DLD1 (cell line): ENCODE measurements around the gene ADD1.

ENCODE experiments used
- in situ Hi-C: cut with HindIII; loops from 2 replicates; pipeline ENCODE4 v1.10.0; 2017; ENCODE audit warnings: low sequenced_read_pairs

The ADD1 gene

GRCh38 chr4:2843263-2843940 lies at the start of gene ADD1:
ADD1 (plus strand) TSS chr4:2843844; CDS start chr4:2875916, 32,072 bp downstream.
- in situ Hi-C loops, result no loop called here

- in situ Hi-C loops, result no loop called here
Observed at GRCh38 chr4:2794486-2795299, 49.0 kb upstream of the ADD1 start.

GRCh38 chr4:2795300-2795892 lies 48.2 kb upstream of the ADD1 start:
- in situ Hi-C loops, result no loop called here

- in situ Hi-C loops, result no loop called here
Observed at GRCh38 chr4:2795893-2796848, 47.5 kb upstream of the ADD1 start.

GRCh38 chr4:2796849-2797544 lies 46.6 kb upstream of the ADD1 start:
- in situ Hi-C loops, result no loop called here

- in situ Hi-C loops, result no loop called here
Observed at GRCh38 chr4:2797545-2798305, 45.9 kb upstream of the ADD1 start.

- in situ Hi-C loops, result no loop called here
Observed at GRCh38 chr4:2798399-2799223, 45.0 kb upstream of the ADD1 start.

- in situ Hi-C loops, result no loop called here
Observed at GRCh38 chr4:2799224-2799911, 44.3 kb upstream of the ADD1 start.

GRCh38 chr4:2799971-2800690 lies 43.5 kb upstream of the ADD1 start:
- in situ Hi-C loops, result no loop called here

GRCh38 chr4:2800691-2801596 lies 42.7 kb upstream of the ADD1 start:
- in situ Hi-C loops, result no loop called here

- in situ Hi-C loops, result no loop called here
Observed at GRCh38 chr4:2802618-2803531, 40.8 kb upstream of the ADD1 start.

GRCh38 chr4:2803624-2804448 lies 39.8 kb upstream of the ADD1 start:
- in situ Hi-C loops, result no loop called here

GRCh38 chr4:2804449-2804972 lies 39.1 kb upstream of the ADD1 start:
- in situ Hi-C loops, result no loop called here

- in situ Hi-C loops, result no loop called here
Observed at GRCh38 chr4:2804973-2805501, 38.6 kb upstream of the ADD1 start.
